ENCODE results near the gene KCNJ12.

Gene KCNJ12

DNA sequence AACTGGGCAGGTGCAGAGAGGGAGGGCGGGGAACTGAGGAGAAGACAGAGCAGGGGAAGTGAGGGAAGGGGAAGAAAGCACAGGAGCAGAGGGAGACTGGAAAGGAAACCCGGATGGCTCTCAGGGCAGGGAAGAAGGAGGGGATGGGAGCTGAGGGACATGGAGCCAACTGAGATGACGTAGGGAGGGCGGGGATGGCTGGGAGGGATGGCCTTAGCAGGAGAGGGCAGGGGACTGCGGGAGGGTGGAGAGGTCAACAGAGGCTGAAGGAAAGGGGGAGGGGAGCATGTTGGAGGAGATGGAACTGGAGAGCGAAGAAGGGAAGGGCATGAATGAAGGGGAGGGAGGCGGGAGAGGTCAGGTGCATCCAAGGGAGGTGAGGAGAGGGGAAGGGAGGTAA lies 81.9 kb downstream of the KCNJ12 start:
- DNase-seq (ENCODE audit: extremely low read depth, low read depth) = no peak
- TF ChIP-seq, protein P1, sequence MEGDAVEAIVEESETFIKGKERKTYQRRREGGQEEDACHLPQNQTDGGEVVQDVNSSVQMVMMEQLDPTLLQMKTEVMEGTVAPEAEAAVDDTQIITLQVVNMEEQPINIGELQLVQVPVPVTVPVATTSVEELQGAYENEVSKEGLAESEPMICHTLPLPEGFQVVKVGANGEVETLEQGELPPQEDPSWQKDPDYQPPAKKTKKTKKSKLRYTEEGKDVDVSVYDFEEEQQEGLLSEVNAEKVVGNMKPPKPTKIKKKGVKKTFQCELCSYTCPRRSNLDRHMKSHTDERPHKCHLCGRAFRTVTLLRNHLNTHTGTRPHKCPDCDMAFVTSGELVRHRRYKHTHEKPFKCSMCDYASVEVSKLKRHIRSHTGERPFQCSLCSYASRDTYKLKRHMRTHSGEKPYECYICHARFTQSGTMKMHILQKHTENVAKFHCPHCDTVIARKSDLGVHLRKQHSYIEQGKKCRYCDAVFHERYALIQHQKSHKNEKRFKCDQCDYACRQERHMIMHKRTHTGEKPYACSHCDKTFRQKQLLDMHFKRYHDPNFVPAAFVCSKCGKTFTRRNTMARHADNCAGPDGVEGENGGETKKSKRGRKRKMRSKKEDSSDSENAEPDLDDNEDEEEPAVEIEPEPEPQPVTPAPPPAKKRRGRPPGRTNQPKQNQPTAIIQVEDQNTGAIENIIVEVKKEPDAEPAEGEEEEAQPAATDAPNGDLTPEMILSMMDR (IDR thresholded peaks at IDR 0.05; ENCODE audit: low read depth, low read length, missing control alignments) = no peak
- H3K4me3 ChIP-seq (replicated peaks; ENCODE audit: low read depth, low read length) = no peak overlapping the region

DNA sequence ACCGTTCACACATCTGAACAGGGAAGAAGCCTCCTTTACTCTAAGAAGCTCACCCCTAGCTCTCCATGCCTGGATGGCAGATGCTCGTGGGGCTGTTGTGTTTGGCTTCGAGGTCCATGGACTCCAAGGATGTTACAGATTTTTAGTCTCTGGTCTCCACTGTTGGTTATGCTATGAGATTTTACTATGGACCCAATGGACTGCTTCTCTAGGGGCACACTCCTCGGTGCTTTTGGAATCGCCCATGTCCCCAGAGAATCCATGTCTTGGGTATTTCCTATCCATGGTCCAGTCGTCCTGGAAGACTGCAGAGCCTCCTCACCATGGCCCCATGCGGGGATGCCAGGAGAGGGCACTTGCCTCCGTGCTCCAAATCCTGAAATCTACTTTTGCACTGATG lies 83.4 kb downstream of the KCNJ12 start:
- no peak for DNase-seq (ENCODE audit: extremely low read depth, low read depth)
- TF ChIP-seq, protein P1 (IDR thresholded peaks at IDR 0.05; ENCODE audit: low read depth, low read length, missing control alignments) = no peak
- no peak overlapping the region for H3K4me3 ChIP-seq (replicated peaks; ENCODE audit: low read depth, low read length)

DNA sequence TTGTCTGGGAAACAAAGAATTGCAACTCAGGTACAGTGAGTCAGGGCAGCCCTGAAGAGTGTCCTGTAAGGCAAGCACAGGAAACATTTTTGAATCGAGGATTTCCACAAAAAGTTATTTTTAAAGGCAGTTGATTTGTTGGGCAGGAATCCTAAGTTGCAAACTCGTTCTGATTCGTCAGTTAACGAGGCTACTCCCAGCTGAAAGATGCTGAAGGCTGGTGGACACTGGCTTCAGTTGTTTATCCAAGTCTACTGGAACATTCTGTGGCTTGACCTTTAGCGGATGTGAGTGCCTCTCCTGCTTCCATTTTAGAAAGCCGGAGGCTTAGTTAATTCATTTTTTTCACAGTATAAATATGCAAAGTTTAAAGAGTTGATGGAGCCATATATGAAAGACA lies 84.2 kb downstream of the KCNJ12 start:
- DNase-seq (ENCODE audit: extremely low read depth, low read depth) = no peak
- TF ChIP-seq, protein P1 (IDR thresholded peaks at IDR 0.05; ENCODE audit: low read depth, low read length, missing control alignments) = no peak
- no peak overlapping the region for H3K4me3 ChIP-seq (replicated peaks; ENCODE audit: low read depth, low read length)

DNA sequence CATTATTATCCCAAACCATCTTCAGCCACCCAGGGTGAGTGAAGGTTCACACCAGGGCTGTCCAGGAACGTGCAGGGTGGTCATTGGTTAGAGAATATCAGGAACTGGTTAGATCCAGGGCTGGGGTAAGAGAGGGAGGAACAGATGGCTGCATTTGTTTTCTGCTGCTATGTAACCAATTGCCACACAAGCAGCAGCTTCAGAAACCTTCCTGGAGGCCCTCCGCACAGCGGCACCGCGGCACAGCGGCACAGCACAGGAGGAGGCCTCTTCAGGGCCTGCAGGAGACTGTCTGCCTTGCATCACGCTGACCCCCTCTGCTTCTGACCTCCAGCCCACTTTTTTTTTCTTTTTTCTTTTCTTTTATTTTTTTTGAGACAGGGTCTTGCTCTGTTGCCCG lies 86.1 kb downstream of the KCNJ12 start:
- H3K4me3 ChIP-seq (replicated peaks; ENCODE audit: low read depth, low read length) = no peak overlapping the region
- no peak for DNase-seq (ENCODE audit: extremely low read depth, low read depth)
- TF ChIP-seq, protein P1 (IDR thresholded peaks at IDR 0.05; ENCODE audit: low read depth, low read length, missing control alignments) = no peak

DNA sequence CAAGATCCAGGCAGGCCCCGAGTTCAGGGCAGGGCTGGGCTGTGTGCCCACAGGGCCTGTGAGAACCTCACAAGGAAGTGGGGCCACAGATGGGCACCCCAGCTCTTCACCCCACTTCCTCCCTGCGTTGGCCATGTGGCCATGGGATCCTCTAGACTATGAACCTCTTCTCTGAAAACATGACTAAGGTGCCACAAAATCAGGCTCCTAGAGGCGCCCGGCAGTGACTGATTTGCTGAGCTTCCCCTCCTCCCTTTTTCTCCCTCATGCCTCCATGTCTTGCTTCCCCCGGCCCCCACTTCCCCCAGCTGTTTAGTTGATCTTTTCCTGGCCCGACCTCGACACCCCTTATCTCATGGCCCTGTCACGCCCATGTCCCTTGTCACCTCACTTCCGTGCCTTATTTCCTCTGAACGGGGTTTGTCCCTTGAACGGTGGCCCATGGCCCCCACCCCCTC lies 87.1 kb downstream of the KCNJ12 start:
- TF ChIP-seq, protein P1 (IDR thresholded peaks at IDR 0.05; ENCODE audit: low read depth, low read length, missing control alignments) = no peak
- no peak overlapping the region for H3K4me3 ChIP-seq (replicated peaks; ENCODE audit: low read depth, low read length)
- no peak for DNase-seq (ENCODE audit: extremely low read depth, low read depth)

DNA sequence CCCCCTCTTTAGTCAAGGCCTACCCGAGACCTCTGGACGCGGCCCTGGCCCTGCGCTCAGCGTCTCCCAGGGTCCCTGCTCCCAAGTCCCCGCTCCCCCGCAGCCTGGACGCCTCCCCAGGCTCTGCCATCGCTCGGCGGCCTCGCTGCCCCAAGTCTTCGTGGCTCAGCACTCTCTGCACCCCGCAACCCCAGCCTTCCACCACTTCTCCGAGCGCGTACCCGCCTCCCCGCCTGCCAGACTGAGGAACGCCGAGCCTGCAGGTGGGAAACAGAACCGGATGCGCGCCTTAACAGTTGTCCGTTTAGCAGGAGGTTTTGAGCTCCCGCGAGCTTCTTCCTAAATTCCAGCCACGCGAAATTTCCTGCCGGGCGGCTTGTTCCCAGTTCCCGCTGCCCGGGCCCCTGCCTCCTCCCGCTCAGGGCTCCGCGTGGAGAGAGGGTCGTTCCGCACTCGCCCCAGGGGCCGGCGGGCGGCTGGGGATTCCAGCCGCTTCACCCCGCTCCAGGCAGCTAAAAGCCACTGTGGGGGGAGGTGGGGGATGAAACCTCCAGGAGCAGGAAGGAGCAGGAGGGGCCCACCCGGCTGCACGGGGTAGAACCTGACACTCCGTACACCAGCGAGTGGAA lies 87.7 kb downstream of the KCNJ12 start:
- no peak for DNase-seq (ENCODE audit: extremely low read depth, low read depth)
- TF ChIP-seq, protein P1 (IDR thresholded peaks at IDR 0.05; ENCODE audit: low read depth, low read length, missing control alignments) = no peak
- H3K4me3 ChIP-seq (replicated peaks; ENCODE audit: low read depth, low read length) = no peak overlapping the region

DNA sequence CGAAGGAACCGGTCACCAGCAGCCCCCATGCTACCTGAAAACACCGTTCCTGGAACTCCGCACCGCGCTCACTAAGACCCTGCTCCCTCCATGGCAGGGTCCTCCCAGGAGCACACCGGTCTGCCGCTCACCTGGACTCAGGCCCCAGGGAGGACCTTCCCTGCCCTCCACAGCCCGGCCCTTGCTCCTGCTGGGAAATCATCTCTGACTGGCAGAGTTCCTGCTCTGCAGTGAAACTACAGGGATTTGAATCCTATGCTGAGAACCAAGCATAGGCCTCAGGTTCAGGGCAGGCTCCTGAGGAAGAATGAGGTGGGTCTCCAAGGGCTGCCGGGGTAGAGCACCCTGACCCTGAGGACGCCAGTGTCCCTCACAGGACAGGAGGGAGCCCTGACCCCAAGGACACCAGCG lies 88.5 kb downstream of the KCNJ12 start:
- no peak for DNase-seq (ENCODE audit: extremely low read depth, low read depth)
- no peak overlapping the region for H3K4me3 ChIP-seq (replicated peaks; ENCODE audit: low read depth, low read length)
- TF ChIP-seq, protein P1 (IDR thresholded peaks at IDR 0.05; ENCODE audit: low read depth, low read length, missing control alignments) = no peak

All from HFF-Myc (cell line).